ENCODE measurements around the gene TRPM1.

TRPM1 gene

DNA sequence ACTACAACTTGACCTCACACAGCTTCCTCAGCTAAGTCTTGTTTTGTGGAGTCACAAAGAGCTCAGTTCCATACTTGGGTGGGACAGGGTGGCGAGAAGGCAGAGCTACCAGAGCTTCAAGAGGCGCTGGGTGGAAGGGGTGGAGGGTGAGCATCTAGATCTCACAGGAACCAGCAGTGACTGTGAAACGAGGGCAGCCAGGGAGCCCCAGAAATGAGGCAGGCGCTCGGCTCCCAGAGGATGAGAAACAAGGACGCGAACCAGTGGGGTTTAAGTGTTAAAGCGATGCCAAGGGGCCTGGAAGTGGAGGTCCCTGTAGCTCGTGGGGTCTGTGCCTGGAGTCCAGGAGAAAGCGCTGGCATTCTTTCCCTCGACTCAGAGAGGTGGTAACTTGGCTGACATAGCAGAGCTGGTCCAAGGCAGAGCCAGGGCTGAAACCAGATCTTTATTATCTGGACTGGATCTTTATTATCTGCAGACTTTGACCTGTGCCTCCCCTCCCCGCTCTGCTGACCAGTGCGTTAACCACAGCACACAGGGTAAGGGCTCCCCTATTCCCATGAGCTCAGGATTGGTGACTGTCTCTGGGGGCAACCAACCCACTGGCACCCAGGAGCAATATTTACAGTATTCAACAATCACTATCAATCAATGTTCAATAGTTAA is 26.2 kb upstream of the TRPM1 start:
- H3K9me3 ChIP-seq (ENCODE audit: control insufficient read depth, low read length) = no peaks in the 10 kb centered on the region
- no peak overlapping the region for H3K27ac ChIP-seq (ENCODE audit: insufficient read depth, low read length, poor library complexity, severe bottlenecking)
- no peak overlapping the region for H3K4me3 ChIP-seq (ENCODE audit: insufficient read depth, low read depth, low read length, poor library complexity, severe bottlenecking)
- no peak for DNase-seq
- H3K4me1 ChIP-seq (ENCODE audit: control insufficient read depth, insufficient read depth, low read length, poor library complexity, severe bottlenecking) = no peaks in the 10 kb centered on the region
- H3K27me3 ChIP-seq (replicated peaks; ENCODE audit: control insufficient read depth, insufficient read depth, low read length, poor library complexity, severe bottlenecking) = no peaks in the 10 kb centered on the region
- H3K36me3 ChIP-seq (ENCODE audit: control insufficient read depth, insufficient read depth, low read length) = no peaks in the 10 kb centered on the region

DNA sequence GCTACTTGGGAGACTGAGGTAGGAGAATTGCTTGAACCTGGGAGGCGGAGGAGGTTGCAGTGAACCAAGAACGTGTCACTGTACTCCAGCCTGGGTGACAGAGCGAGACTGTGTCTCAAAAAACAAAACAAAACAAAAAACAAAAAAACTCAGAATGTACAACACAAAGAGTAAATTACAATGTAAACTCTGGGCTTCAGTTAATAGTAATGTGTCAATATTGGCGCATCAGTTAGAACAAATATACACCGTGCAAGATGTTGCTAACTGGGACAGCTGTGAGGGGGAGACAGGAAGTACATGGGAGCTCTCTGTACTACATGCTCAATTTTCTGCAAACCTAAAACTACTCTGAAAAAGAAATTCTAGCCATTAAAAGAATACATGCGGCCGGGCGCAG is 23.5 kb upstream of the TRPM1 start:
- Histone ChIP-seq H3K27me3 (replicated peaks; ENCODE audit: control insufficient read depth, insufficient read depth, low read length, poor library complexity, severe bottlenecking) (no peaks in the 10 kb centered on the region), H3K4me3 (ENCODE audit: insufficient read depth, low read depth, low read length, poor library complexity, severe bottlenecking) (no peak overlapping the region), H3K36me3 (ENCODE audit: control insufficient read depth, insufficient read depth, low read length) (no peaks in the 10 kb centered on the region), H3K9me3 (ENCODE audit: control insufficient read depth, low read length) (no peaks in the 10 kb centered on the region), H3K27ac (ENCODE audit: insufficient read depth, low read length, poor library complexity, severe bottlenecking) (no peak overlapping the region), H3K4me1 (ENCODE audit: control insufficient read depth, insufficient read depth, low read length, poor library complexity, severe bottlenecking) (no peaks in the 10 kb centered on the region)
- DNase-seq = no peak

DNA sequence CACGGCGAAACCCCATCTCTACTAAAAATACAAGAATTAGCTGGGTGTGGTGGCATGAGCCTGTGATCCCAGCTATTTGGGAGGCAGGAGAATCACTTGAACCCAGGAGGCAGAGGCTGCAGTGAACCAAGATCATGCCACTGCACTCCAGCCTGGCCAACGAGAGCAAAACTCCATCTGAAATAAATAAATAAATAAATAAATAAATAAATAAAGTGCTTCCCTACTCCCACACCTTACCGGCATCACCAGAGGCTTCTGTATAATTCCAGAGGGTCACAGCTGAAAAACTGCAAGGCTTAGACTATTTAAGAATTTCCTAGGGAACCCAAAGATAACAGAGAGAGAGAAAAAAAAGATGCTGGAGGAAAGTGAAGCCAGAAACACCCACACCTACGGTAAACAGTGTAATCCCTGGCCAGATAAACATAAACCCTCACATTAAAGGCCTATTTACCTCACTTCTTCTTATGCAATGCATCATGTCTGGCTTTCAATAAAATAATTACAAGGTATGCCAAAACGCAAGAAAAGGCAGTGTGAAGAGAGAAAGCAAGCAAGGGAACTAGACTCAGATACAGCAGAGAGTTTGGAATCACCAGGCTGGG is 15.0 kb upstream of the TRPM1 start:
- DNase-seq = no peak
- no peaks in the 10 kb centered on the region for H3K4me1 ChIP-seq (ENCODE audit: control insufficient read depth, insufficient read depth, low read length, poor library complexity, severe bottlenecking)
- H3K36me3 ChIP-seq (ENCODE audit: control insufficient read depth, insufficient read depth, low read length) = no peaks in the 10 kb centered on the region
- no peak overlapping the region for H3K4me3 ChIP-seq (ENCODE audit: insufficient read depth, low read depth, low read length, poor library complexity, severe bottlenecking)
- no peaks in the 10 kb centered on the region for H3K27me3 ChIP-seq (replicated peaks; ENCODE audit: control insufficient read depth, insufficient read depth, low read length, poor library complexity, severe bottlenecking)
- no peak overlapping the region for H3K27ac ChIP-seq (ENCODE audit: insufficient read depth, low read length, poor library complexity, severe bottlenecking)
- H3K9me3 ChIP-seq (ENCODE audit: control insufficient read depth, low read length) = peaks cover 4% of the 10 kb centered on the region

DNA sequence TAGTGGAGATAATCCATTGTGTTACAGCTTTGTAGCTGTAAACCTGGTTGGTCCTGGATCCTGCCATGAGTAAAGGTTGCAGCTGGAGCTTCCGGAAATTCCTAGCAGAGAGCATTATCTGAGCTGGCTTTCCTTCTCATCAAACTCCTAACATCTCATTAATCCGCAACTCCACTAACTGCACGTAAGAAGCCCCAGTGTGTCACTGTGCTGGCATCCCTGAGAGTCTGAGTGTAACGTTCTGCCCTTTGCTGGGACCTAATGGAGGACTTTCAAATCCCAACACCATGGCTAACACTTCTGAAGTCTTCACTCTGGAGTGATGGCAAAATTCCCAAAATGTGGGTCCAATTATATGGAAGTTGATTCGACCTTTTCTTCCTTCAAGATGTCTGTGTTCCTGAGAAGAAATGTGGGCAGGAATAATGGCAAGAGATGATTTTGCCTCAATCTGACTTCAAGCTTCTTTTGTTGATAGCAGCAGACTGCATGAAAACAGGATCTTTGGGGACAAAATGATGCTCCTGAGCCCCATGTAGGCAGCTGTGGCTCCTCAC is 9.6 kb upstream of the TRPM1 start:
- no peaks in the 10 kb centered on the region for H3K27me3 ChIP-seq (replicated peaks; ENCODE audit: control insufficient read depth, insufficient read depth, low read length, poor library complexity, severe bottlenecking)
- peaks cover 4% of the 10 kb centered on the region for H3K9me3 ChIP-seq (ENCODE audit: control insufficient read depth, low read length)
- DNase-seq = no peak
- H3K4me3 ChIP-seq (ENCODE audit: insufficient read depth, low read depth, low read length, poor library complexity, severe bottlenecking) = no peak overlapping the region
- no peaks in the 10 kb centered on the region for H3K4me1 ChIP-seq (ENCODE audit: control insufficient read depth, insufficient read depth, low read length, poor library complexity, severe bottlenecking)
- H3K36me3 ChIP-seq (ENCODE audit: control insufficient read depth, insufficient read depth, low read length) = no peaks in the 10 kb centered on the region
- H3K27ac ChIP-seq (ENCODE audit: insufficient read depth, low read length, poor library complexity, severe bottlenecking) = no peak overlapping the region

DNA sequence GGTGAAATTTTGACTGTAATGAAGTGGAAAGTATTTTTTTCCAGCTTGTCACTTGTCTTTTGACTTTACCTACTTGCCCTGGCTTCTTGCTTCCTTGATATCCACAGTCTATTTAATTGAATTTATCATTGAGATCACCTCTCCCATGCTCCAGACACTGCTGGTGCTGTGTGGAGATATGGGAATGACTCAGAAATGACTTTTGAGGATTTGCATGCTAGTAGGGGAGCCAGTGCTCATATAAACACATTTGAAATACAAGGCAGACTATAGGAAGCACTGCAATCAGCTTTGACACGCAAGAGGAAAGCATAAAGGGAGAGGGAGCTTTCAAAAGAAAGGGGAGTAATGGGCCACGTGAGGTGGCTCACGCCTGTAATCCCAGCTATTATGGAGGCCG is 7.3 kb upstream of the TRPM1 start:
- Histone ChIP-seq H3K4me3 (ENCODE audit: insufficient read depth, low read depth, low read length, poor library complexity, severe bottlenecking) (no peak overlapping the region), H3K4me1 (ENCODE audit: control insufficient read depth, insufficient read depth, low read length, poor library complexity, severe bottlenecking) (no peaks in the 10 kb centered on the region), H3K9me3 (ENCODE audit: control insufficient read depth, low read length) (no peaks in the 10 kb centered on the region), H3K27ac (ENCODE audit: insufficient read depth, low read length, poor library complexity, severe bottlenecking) (no peak overlapping the region), H3K36me3 (ENCODE audit: control insufficient read depth, insufficient read depth, low read length) (no peaks in the 10 kb centered on the region), H3K27me3 (replicated peaks; ENCODE audit: control insufficient read depth, insufficient read depth, low read length, poor library complexity, severe bottlenecking) (no peaks in the 10 kb centered on the region)
- DNase-seq = no peak

DNA sequence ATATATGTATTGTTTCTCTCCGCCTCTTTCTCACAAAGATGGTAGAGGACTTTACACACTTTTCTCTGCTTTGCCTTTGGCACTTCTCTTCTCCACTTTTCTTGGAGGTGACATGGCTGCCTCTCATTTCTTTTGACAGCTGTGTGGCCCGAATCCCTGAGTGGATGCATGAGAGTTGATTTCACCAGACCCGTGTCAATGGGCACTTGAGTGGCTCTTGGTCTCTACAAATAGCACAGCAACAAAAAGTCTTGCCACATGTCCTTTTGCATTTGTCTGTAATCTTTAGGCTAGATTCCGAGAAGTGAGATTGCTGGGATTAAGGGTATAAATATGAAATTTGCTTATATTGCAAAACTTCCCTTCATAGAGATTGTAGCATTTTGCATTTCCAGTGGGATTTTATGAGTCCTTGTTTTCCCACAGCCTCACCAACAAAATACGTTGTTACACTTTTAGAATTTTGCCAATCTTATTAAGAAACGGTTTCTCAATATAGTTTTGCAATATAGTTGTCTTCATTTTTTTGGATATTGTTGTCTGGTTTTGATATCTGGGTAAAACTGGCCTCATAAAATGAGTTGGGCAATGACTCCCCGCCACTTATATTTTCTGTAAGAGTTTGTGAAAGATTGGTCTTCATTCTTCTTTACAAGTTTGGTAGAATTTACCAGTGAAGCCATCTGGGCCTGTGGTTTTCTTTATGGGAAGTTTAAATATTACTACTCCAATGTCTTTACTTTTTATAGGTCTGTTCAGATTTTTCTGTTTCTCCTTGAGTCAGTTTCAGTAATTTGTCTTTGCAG is 5.2 kb upstream of the TRPM1 start:
- H3K27me3 ChIP-seq (replicated peaks; ENCODE audit: control insufficient read depth, insufficient read depth, low read length, poor library complexity, severe bottlenecking) = no peaks in the 10 kb centered on the region
- no peaks in the 10 kb centered on the region for H3K36me3 ChIP-seq (ENCODE audit: control insufficient read depth, insufficient read depth, low read length)
- H3K4me3 ChIP-seq (ENCODE audit: insufficient read depth, low read depth, low read length, poor library complexity, severe bottlenecking) = no peak overlapping the region
- no peaks in the 10 kb centered on the region for H3K4me1 ChIP-seq (ENCODE audit: control insufficient read depth, insufficient read depth, low read length, poor library complexity, severe bottlenecking)
- no peaks in the 10 kb centered on the region for H3K9me3 ChIP-seq (ENCODE audit: control insufficient read depth, low read length)
- H3K27ac ChIP-seq (ENCODE audit: insufficient read depth, low read length, poor library complexity, severe bottlenecking) = no peak overlapping the region
- no peak for DNase-seq

DNA sequence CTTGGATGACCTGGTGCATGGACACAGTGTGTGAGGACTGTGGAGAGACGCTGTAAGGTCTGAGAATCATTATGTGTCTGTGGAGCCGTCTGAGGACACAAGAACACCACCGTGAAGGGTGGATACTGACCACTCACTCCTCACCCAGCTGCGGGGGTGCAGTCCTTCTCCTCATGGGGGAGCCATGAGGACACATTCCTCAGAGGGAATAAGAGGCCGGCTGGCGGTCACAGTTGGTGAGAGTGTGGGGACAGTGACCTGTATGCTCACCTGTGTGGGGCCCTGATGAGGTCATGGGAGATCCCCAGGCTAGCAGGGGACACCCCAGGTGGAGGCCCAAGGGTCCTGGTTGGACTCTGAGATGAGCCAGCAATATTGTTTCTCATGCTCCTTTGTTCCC is 2.5 kb upstream of the TRPM1 start:
- H3K4me1 ChIP-seq (ENCODE audit: control insufficient read depth, insufficient read depth, low read length, poor library complexity, severe bottlenecking) = no peaks in the 10 kb centered on the region
- no peak overlapping the region for H3K4me3 ChIP-seq (ENCODE audit: insufficient read depth, low read depth, low read length, poor library complexity, severe bottlenecking)
- no peak for DNase-seq
- H3K36me3 ChIP-seq (ENCODE audit: control insufficient read depth, insufficient read depth, low read length) = no peaks in the 10 kb centered on the region
- no peaks in the 10 kb centered on the region for H3K27me3 ChIP-seq (replicated peaks; ENCODE audit: control insufficient read depth, insufficient read depth, low read length, poor library complexity, severe bottlenecking)
- H3K27ac ChIP-seq (ENCODE audit: insufficient read depth, low read length, poor library complexity, severe bottlenecking) = no peak overlapping the region
- H3K9me3 ChIP-seq (ENCODE audit: control insufficient read depth, low read length) = no peaks in the 10 kb centered on the region

DNA sequence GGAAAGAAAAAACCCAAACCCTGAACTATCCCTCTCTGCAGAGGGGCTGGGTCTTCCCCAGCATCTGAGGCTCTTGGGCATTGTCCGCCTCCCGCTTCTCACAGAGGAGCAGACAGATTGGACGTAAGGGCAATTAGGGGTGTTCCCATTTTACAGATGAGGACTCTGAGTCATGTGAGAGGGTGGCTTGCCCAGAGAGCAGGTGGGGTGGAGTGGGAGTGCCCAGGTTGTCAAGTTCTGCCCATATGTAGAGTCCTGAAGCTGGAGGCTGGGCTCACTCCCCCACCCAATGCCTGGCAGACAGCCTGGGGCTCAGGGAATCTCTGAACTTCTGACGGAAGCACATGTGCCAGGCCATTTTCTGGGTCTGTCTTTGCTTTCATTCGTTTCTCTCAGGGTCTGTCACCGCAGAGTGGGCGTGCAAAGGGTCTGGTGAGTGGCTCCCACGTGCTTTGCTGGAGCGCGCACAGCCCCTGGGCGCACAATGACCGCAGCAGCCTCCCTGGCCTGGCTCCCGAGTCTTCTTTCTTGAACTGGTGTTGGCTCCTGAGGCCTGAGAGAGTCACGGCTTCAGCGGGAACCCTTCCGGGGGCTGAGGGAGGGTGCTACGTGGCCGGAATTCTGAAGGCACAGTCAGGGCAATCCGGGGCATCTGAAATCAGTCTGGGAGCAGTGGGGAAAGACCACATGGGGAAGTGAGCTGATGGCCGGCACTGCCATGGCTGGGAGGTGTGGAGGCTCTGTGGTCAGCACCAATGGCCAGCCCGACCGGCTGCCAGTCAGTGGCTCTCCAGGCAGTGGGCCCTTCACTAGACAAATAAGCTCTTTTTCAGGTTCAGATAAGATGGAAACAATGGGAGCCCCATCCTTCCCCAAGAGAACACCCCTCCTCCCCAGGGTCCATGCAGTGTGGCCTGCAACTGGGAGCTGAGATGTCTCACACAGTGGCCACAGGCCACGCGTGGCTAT is 1.1 kb upstream of the TRPM1 start:
- no peaks in the 10 kb centered on the region for H3K4me1 ChIP-seq (ENCODE audit: control insufficient read depth, insufficient read depth, low read length, poor library complexity, severe bottlenecking)
- no peak overlapping the region for H3K4me3 ChIP-seq (ENCODE audit: insufficient read depth, low read depth, low read length, poor library complexity, severe bottlenecking)
- no peak overlapping the region for H3K27ac ChIP-seq (ENCODE audit: insufficient read depth, low read length, poor library complexity, severe bottlenecking)

DNA sequence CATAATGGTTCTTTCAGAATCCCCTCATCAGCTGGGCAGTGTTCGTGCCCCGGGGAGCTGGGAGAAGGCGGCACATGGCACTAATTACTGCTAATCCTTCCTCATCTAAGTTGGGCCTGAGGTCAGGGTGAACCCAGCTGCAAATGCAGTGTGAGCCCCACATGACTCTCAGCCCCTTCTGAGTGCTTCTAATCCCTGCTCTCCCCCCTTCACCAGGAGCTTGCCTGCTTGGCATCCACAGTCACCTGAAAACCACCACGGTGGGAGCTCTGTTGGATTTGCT is 455 bp upstream of the TRPM1 start:
- no peak for DNase-seq

More for the DNA sequence above, 1.1 kb upstream of the TRPM1 start:
- Histone ChIP-seq H3K9me3 (ENCODE audit: control insufficient read depth, low read length) (no peaks in the 10 kb centered on the region), H3K27me3 (replicated peaks; ENCODE audit: control insufficient read depth, insufficient read depth, low read length, poor library complexity, severe bottlenecking) (no peaks in the 10 kb centered on the region), H3K36me3 (ENCODE audit: control insufficient read depth, insufficient read depth, low read length) (no peaks in the 10 kb centered on the region)
- no peak for DNase-seq

More for the DNA sequence above, 455 bp upstream of the TRPM1 start:
- no peak overlapping the region for H3K27ac ChIP-seq (ENCODE audit: insufficient read depth, low read length, poor library complexity, severe bottlenecking)
- H3K27me3 ChIP-seq (replicated peaks; ENCODE audit: control insufficient read depth, insufficient read depth, low read length, poor library complexity, severe bottlenecking) = no peaks in the 10 kb centered on the region
- no peak overlapping the region for H3K4me3 ChIP-seq (ENCODE audit: insufficient read depth, low read depth, low read length, poor library complexity, severe bottlenecking)
- no peaks in the 10 kb centered on the region for H3K36me3 ChIP-seq (ENCODE audit: control insufficient read depth, insufficient read depth, low read length)
- H3K9me3 ChIP-seq (ENCODE audit: control insufficient read depth, low read length) = no peaks in the 10 kb centered on the region
- no peaks in the 10 kb centered on the region for H3K4me1 ChIP-seq (ENCODE audit: control insufficient read depth, insufficient read depth, low read length, poor library complexity, severe bottlenecking)

Data from effector memory CD4-positive, alpha-beta T cell (primary cell).